Prostate gland (tissue), 2 donors: Measurements from ENCODE around the gene TFR2.

Experiments
- CTCF ChIP-seq, 4 experiments: fragments of 200-600 bp in 2 of 4; fragments of 450-650 bp in 2 of 4; sonication (generic) in 2 of 4; IDR thresholded peaks; 1 replicate in 3 of 4; 2 replicates in 1 of 4; pipeline ENCODE4 v1.5.1; 2016 to 2019; ENCODE audit warnings: antibody characterized with exemption in 4 of 4, mild to moderate bottlenecking in 2 of 4, moderate library complexity in 2 of 4
- POLR2AphosphoS5 ChIP-seq: sonication (generic); formaldehyde crosslinking; IDR thresholded peaks from one replicate; pipeline ENCODE4 v1.6.1; 2017; ENCODE audit warnings: antibody characterized with exemption

GRCh38 chr7:100673302-100673941 lies 32.1 kb upstream of the TFR2 start, which contains the start of gene GNB2:
- TF ChIP-seq CTCF (IDR thresholded peaks at IDR 0.05) (peak in 2 of 4 experiments; percentile 13 to 17), POLR2AphosphoS5 (peak; percentile 97)
